ENCODE data around the gene ATP2C2. TPM values are rescaled to one million over a fixed set of nuclear protein-coding genes. Genes with fewer than 3 reads are reported as not detected.

Gene ATP2C2
- total and polyA plus RNA-seq, 2 donors (not counting 1 experiment from before 2014, with no cell fraction given) = not detected

DNA sequence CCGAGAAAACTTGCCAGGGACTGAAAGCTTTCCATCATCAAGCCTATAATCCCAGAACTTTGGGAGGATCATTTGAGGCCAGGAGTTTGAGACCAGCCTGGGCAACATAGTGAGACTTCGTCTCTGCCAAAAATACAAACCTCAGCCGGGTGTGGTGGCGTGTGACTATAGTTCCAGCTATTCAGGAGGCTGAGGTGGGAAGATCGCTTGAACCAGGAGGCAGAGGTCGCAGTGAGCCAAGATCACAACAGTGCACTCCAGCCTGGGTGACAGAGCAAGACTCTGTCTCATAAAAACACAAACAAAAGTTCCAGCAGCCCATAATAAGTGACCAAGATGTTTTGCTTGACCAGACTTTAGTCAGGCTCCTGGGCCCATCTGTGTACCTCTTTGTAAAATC is 134.2 kb downstream of the ATP2C2 start:
- no peak overlapping the region for H3K27ac Mint-ChIP-seq
- Histone ChIP-seq H3K4me2 (replicated peaks; ENCODE audit: low read depth, low read length, poor library complexity, severe bottlenecking) (no peak overlapping the region), H3K36me3 (replicated peaks in 1 of 2; ENCODE audit: control extremely low read depth in 1 of 2, control insufficient read depth in 1 of 2, extremely low read depth in 1 of 2, insufficient read depth in 2 of 2, low read length in 1 of 2) (peaks cover 0 to 2% of the 10 kb centered on the region in 2 experiments), H4K20me1 (ENCODE audit: control insufficient read depth, insufficient read depth, low read length, poor library complexity, severe bottlenecking) (no peaks in the 10 kb centered on the region), H3K9ac (ENCODE audit: low read length) (no peak overlapping the region), H3K27ac (ENCODE audit: low read length in 2 of 2) (no peak overlapping the region), H3K9me3 (ENCODE audit: control extremely low read depth in 1 of 3, control insufficient read depth in 2 of 3, insufficient read depth in 1 of 3, low read length in 2 of 3) (peaks cover 0 to 4% (median 0%) of the 10 kb centered on the region in 3 donors), H3K27me3 (replicated peaks in 1 of 4; ENCODE audit: control extremely low read depth in 1 of 4, control insufficient read depth in 3 of 4, insufficient read depth in 4 of 4, low read length in 3 of 4) (no peaks in the 10 kb centered on the region), H2AFZ (ENCODE audit: insufficient read depth, low read depth, low read length, poor library complexity, severe bottlenecking) (no peak overlapping the region), H3K4me3 (ENCODE audit: control extremely low read depth in 1 of 5, extremely low read depth in 1 of 5, insufficient read depth in 1 of 5, low read depth in 2 of 5, low read length in 4 of 5) (no peak overlapping the region), H3K79me2 (ENCODE audit: control insufficient read depth, insufficient read depth, low read length) (peaks cover 12% of the 10 kb centered on the region), H3K4me1 (ENCODE audit: control insufficient read depth in 2 of 2, insufficient read depth in 2 of 2, low read length in 2 of 2) (peaks cover 26 to 37% of the 10 kb centered on the region in 2 donors)
- no peaks in the 10 kb centered on the region for H3K9me3 Mint-ChIP-seq (ENCODE audit: insufficient read depth)
- H3K4me1 Mint-ChIP-seq = peaks cover 41% of the 10 kb centered on the region
- H3K4me3 Mint-ChIP-seq = no peak overlapping the region
- WGBS (ENCODE audit: insufficient coverage) = 94% methylated on average over 5 of the region's 6 CpGs
- TF ChIP-seq, protein P1, sequence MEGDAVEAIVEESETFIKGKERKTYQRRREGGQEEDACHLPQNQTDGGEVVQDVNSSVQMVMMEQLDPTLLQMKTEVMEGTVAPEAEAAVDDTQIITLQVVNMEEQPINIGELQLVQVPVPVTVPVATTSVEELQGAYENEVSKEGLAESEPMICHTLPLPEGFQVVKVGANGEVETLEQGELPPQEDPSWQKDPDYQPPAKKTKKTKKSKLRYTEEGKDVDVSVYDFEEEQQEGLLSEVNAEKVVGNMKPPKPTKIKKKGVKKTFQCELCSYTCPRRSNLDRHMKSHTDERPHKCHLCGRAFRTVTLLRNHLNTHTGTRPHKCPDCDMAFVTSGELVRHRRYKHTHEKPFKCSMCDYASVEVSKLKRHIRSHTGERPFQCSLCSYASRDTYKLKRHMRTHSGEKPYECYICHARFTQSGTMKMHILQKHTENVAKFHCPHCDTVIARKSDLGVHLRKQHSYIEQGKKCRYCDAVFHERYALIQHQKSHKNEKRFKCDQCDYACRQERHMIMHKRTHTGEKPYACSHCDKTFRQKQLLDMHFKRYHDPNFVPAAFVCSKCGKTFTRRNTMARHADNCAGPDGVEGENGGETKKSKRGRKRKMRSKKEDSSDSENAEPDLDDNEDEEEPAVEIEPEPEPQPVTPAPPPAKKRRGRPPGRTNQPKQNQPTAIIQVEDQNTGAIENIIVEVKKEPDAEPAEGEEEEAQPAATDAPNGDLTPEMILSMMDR (IDR thresholded peaks at IDR 0.05) = no peak
- no peak for TF ChIP-seq EZH2 (IDR thresholded peaks at IDR 0.05; ENCODE audit: borderline replicate concordance, insufficient read depth, low read depth, low read length, poor library complexity, severe bottlenecking)
- ChIA-PET CTCF (interaction anchor here (0.7 kb wide), 1 partner anchor 133 kb away, joined by 3 read pairs; no protein-coding TSS in a partner anchor), POLR2A (no interaction called here)
- no peak for ATAC-seq (ENCODE audit: low read depth)
- intact Hi-C loops (cut with micrococcal nuclease) = loop anchor here (5.0 to 10.0 kb wide), 4 partner anchors 318 to 695 kb away; partner anchors contain the start of genes HSBP1, TAF1C and ZDHHC7
- no peaks in the 10 kb centered on the region for H3K27me3 Mint-ChIP-seq
- DNase-seq = no peak

DNA sequence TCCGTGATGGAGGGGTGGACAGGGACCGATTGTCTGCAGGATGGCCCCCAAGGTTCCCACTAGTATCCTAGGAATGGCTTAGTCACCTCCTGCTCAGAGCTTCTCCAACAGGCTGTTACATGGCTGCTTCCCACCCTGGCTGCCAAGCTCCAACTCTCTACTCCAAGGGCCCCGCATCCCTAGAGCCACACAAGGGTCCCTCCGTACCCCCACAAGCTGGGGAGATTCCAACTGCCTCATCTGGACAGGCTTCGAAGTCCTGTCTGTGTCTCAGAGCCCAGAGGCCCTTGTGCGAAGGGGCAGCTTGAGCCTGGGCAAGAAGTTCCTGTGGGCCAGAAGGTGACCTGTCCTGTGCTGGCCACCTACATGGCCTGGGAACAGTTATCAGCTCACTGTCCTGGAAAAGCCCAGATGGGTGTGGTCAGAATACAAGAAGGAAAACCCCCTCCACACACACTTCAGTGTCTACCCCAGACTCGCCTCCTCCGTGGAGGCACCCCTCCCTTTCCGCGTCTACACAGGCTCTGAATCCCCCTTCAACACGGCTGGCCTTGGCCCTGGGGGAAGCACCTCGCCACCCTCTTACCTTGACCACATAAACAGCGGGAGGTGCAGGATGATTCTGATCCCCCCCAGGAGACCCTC is 135.5 kb downstream of the ATP2C2 start:
- ATAC-seq (ENCODE audit: low read depth) = no peak
- Histone ChIP-seq H3K4me2 (replicated peaks; ENCODE audit: low read depth, low read length, poor library complexity, severe bottlenecking) (peak overlapping the region; percentile 96), H3K36me3 (replicated peaks in 1 of 2; ENCODE audit: control extremely low read depth in 1 of 2, control insufficient read depth in 1 of 2, extremely low read depth in 1 of 2, insufficient read depth in 2 of 2, low read length in 1 of 2) (no peaks in the 10 kb centered on the region), H3K79me2 (ENCODE audit: control insufficient read depth, insufficient read depth, low read length) (peaks cover 12% of the 10 kb centered on the region), H3K4me3 (ENCODE audit: control extremely low read depth in 1 of 5, extremely low read depth in 1 of 5, insufficient read depth in 1 of 5, low read depth in 2 of 5, low read length in 4 of 5) (peak overlapping the region in 4 of 5 experiments; percentile 77 to 88 (median 78)), H3K9me3 (ENCODE audit: control extremely low read depth in 1 of 3, control insufficient read depth in 2 of 3, insufficient read depth in 1 of 3, low read length in 2 of 3) (peaks cover 0 to 4% (median 0%) of the 10 kb centered on the region in 3 donors), H3K27me3 (replicated peaks in 1 of 4; ENCODE audit: control extremely low read depth in 1 of 4, control insufficient read depth in 3 of 4, insufficient read depth in 4 of 4, low read length in 3 of 4) (no peaks in the 10 kb centered on the region), H3K9ac (ENCODE audit: low read length) (peak overlapping the region; percentile 77), H2AFZ (ENCODE audit: insufficient read depth, low read depth, low read length, poor library complexity, severe bottlenecking) (peak overlapping the region; percentile 83), H3K4me1 (ENCODE audit: control insufficient read depth in 2 of 2, insufficient read depth in 2 of 2, low read length in 2 of 2) (peaks cover 33 to 44% of the 10 kb centered on the region in 2 donors), H4K20me1 (ENCODE audit: control insufficient read depth, insufficient read depth, low read length, poor library complexity, severe bottlenecking) (no peaks in the 10 kb centered on the region), H3K27ac (ENCODE audit: low read length in 2 of 2) (peak overlapping the region in 1 of 2 donors; percentile 65)
- intact Hi-C loops (cut with micrococcal nuclease) = loop anchor here (1.0 to 10.0 kb wide), 5 partner anchors 114 to 697 kb away; partner anchors contain the start of genes COTL1, HSBP1, TAF1C and ZDHHC7
- DNase-seq = no peak
- Mint-ChIP-seq H3K27me3 (no peaks in the 10 kb centered on the region), H3K4me3 (peak overlapping the region; percentile 95), H3K9me3 (ENCODE audit: insufficient read depth) (no peaks in the 10 kb centered on the region), H3K27ac (peak overlapping the region; percentile 71), H3K4me1 (peaks cover 47% of the 10 kb centered on the region)
- CTCF ChIA-PET = interaction anchor here (1.0 to 12.9 kb wide), 5 partner anchors 106 to 317 kb away, joined by 3 to 518 read pairs (median 3); partner anchors contain the start of genes COTL1 and TAF1C
- TF ChIP-seq, protein P1 (IDR thresholded peaks at IDR 0.05) = no peak
- TF ChIP-seq EZH2 (IDR thresholded peaks at IDR 0.05; ENCODE audit: borderline replicate concordance, insufficient read depth, low read depth, low read length, poor library complexity, severe bottlenecking) = no peak
- WGBS (ENCODE audit: insufficient coverage) = 66% methylated on average over 10 of the region's 13 CpGs
- POLR2A ChIA-PET = no interaction called here

Measured in B cell (primary cell).